ENCODE measurements around the gene FOXD4.
"Not testable (repeated sequence)": the region's sequence is repeated elsewhere in the genome, so short reads cannot be mapped to it uniquely, and the experiment has no call there.

Gene FOXD4

DNA sequence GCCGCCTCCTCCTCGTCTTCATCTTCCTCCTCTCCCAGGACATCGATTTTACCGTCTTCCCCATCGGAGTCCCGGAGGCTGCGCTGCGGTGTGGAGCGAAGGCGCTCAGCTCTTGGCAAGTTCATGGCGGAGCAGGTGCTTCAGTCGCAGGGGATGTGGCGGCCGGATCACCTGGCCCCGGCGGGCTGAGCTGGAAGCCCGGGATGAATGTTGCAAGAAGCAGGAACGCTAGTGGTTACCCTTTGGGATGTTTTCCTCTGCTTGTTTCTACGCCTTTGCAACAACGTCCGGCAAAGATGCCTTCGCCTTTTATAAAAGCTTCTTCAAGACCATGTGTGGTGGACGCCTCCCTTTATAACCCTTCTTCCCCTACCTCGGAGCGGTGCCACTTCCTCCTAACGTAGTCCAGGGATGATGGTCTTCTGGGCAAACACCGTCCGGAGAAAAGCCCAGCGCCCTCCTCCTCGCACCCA, at the start of gene FOXD4:
Gene FOXD4, minus strand, starts transcription at position 423 of the 473 bp plus-strand sequence. Its CDS starts 298 bp downstream, at position 125.
- DNase-seq = not testable (repeated sequence)

DNA sequence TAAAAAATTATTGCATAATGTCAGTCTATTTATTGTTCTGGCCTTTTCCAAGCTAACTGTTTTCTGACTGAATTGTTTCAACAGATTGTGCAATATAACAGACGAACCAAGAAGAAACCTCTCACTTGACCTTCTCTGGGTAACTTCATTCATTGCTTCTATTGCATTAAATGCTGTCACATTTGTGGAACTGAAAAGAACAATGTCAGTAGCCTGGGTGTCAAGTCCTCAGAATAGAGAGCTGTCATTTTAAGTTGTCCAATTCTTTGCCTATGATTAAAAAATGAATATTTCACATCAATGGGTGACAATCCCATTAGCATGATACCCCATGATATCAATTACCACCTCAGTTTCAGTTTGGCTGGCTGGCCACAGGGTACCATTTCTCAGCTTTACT, 41.7 kb upstream of the FOXD4 start:
- DNase-seq = not testable (repeated sequence)

DNA sequence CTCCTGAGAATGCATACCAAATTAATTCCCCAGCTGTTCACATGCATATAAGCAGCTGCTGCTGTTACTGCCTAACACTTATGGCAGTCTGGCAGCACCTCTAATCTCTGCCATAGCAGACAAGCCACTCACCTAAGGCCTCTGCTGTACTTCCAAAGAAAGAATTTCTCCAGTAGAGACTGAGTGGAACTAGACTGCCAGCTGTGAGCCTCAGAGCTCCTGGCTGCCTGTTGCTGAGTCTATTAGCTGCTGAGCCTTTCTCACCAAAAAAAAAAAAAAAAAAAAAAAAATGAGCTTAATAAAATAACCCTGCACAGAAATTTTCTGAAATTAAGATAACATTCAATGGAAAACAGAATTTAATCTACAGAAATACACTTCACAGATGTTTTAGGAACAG, 33.0 kb upstream of the FOXD4 start:
- DNase-seq = not testable (repeated sequence)

DNA sequence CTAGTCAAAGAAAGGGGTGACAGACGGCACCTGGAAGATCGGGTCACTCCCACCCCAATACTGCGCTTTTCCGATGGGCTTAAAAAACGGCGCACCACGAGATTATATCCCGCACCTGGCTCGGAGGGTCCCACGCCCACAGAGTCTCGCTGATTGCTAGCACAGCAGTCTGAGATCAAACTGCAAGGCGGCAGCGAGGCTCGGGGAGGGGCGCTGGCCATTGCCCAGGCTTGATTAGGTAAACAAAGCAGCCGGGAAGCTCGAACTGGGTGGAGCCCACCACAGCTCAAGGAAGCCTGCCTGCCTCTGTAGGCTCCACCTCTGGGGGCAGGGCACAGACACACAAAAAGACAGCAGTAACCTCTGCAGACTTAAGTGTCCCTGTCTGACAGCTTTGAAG, 21.7 kb upstream of the FOXD4 start:
- not testable (repeated sequence) for DNase-seq

DNA sequence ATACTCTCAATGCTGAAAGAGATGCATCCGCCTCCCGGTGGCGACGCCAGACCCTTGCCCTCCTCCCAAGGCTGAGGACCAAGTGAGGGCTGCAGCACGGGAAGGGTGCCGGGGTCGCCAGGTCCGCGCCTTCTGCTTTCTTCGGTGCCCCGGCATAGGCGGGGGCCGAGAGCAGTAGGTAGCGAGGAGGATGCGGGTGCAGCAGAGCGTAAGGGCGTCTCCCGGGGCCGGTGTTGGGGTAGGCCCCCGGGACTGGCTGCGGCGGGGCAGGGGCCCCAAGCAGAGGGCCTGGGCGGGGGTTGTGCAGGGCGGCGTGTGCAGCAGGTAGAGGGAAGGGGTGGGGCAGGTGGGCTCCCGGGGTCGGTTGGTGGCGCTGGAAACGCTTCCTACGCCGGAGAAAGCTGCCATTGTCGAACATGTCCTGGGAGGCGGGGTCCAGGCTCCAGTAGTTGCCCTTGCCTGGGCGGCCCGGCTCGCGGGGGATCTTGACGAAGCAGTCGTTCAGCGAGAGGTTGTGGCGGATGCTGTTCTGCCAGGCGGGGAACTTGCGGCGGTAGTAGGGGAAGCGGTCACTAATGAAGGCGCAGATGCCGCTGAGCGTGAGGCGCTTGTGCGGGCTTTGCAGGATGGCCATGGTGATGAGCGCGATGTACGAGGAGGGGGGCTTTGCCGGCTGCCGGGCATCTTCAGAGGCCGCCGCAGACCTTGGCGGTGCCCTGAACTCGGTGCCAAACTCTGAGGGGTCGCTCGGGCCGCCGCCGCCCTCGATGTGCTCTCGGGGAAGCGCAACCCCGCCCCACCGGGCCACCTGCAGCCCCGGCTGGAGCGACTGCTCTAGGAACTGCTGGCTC, 848 bp downstream of the FOXD4 start:
- DNase-seq = not testable (repeated sequence)

DNA sequence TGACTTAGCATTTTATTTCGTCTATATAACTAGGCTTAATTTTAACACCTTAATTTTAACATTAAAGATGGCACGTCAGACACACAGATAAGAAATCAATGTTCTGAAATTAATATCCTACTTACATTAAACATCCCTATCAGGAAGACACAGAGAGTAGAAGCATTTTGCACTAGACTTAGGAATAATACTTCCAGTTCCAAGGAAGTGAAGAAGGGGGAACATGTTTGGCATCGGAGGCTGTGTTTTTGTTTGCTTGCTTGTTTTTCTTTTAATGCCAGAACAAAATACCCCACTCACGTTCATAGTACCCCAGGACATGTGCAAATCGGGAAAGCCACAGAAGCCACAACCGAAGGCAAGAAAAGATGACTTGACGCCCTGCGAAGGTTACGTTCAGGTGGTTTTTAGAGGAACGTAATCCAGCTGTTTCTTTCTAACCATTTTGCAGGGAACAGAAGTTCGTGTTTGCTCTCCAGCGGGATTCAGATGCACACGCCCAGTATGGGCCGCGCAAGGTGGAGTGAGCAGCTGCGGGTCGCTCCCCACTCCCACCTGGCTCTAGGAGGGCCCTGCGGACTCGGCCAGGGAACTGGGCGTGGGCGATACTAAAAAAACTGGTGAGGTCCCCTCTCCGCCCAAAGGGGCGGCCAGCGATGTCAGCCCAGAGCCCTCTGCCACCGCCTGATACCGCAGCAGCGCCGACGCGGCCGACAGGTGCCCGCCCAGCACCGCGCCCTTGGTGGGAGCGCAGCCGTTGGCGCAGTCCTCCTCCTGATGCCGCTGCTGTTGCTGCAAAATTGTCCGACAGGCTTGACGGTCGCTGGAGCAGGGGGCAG, 1.8 kb downstream of the FOXD4 start:
- DNase-seq = not testable (repeated sequence)

DNA sequence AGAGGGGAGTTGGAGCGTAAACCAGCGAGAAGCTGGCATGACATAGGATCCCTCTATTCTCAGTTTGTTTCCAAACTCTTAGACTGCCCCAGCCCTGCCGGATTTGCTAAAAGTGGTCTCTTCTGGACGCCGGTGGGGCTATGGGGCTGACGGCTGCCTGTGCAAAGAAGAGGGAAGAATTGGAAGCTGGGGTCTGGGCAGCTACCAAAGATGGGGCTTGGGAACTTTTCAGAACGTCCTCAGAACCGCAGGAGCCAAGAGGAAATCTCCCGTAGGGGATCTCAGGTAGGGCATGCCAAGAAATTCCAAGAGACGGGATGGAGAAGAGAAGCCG, 3.1 kb downstream of the FOXD4 start:
- not testable (repeated sequence) for DNase-seq

DNA sequence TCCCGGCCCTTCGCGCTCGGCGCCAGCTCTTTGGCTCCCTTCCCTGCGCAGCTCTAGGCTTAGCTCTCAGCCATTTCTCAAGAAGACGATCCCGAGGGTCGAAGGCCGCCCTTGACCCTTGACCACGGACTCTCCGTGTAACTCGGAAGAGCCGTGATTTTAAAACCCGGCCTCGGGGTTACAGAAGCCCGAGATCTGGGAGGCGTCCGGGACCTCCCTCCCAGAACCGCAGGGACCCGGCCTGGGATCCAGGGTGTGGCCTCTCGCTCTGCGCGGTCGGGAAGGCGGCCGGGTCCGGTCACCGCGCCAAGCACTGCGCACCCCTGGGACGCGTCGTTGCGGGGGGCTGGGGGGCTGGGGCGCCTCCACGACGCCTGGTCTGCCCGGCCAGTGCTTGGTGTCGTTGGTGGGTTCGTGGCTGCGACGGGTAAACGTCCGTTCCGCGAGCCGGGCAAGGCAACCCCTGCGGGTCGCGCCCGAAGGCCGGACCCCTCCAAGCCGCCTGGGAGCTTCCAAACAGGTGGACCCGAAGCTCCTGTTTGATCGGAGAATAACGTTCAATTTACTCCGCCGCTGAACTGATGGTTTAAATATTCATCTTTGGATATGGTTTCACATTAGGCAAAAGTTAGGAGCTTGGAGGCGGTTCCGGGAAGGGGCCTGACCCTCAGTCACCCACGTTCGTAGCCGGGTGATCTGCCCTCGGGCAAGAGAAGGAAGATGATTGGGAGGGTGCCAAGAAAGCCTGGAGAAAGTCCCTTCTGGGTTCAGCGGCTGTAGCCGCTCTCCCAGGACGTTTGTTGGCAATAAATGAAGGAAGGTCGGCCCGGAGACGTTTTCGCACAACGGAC, 3.7 kb downstream of the FOXD4 start:
- DNase-seq = not testable (repeated sequence)

DNA sequence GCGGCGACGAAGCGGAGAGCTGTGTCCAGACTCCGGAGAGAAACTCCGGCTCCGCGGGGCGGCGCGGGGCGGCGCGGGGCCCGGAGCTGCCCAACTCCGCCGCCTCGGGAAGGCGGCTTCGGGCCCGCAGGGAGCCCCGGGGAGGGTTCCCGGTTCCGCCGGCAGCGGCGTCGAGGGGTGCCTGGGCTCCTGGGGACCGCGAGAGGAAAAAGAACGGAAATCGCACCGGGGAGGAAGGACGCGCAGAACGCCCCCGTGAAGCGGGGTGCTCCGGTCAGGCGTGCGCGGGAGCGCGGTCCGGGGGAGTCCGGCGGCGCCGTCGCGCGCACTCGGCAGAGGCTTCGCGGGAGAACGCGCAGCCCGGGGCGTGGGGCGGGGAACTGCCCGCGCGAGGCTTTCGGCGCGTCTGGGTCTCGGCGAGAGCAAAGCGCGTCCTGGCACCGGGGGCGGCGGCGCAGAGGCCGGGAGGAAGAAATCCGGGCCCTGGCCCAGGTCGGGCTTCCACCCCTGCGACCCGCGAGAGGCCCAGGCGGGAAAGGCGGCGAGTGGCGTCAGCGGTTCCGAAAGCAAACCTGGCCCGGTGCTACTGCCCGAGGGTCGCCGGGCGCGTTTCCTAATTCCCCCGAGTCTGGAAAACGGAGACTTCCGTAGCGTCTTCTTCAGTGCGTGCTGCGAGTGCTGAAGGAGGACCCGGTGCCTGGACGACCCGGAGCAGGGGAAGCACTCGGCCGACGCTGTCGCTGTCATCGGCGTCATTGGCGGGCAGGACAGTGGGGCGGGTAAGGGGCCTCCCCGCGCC, 4.5 kb downstream of the FOXD4 start:
- DNase-seq = not testable (repeated sequence)

DNA sequence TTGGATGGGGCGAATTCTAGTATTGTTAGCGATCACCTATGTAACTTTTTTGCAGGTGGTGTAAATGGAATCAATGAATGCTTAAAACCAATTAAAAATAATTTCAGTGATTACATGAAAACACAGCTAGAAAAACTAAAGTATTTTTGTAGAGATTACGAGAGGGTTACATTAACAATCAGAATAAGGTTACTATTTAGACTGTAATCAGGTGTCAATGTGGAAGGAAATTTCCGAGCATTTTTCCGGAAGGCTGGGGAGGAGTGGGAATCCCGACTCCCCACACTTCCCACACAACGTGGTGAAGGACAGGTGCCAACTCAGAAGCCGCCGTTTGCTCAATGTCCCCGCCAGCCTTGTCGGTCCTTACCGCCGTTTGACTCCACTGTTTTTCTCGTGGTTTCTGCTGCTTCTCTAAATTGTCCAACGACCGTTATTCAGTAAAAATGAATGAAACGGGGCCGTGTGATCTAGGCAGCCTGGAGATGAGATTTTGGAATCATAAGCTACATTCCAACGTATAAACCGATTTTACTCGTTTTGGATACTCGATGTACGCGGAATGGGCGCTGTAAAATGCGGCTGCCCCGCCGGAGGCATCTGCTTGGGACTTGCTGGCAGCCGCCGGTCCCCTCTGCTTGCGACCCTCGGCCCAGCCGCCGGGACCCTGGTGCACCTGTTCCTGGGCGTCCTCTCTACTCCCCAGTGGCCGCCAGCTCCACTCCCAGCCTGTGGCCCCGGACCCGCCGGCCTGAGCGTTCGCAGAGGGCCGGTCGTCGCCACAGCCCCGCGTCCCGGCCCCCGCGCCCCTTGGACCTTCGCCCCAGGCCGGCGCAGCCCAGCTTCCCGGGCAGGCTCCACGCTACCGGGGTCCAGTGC, 5.4 kb downstream of the FOXD4 start:
- DNase-seq = not testable (repeated sequence)

DNA sequence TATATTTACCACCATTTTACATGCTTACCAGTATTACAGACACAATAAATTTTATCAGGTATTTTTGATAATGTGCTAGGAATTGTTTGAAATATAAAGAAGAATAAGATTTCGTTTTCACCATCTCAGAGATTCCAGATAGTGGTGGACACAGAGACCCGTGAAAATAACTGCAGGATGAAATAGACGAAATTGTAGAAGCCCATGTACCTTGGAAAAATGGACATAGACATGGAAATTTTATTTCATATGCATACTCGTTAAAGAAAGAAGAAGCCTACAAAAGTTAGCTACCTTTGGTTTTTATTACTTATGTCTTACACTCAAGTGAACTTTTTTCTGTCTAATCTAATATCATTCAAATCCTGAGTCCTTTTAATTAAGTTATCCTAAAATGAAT, 7.5 kb downstream of the FOXD4 start:
- not testable (repeated sequence) for DNase-seq

DNA sequence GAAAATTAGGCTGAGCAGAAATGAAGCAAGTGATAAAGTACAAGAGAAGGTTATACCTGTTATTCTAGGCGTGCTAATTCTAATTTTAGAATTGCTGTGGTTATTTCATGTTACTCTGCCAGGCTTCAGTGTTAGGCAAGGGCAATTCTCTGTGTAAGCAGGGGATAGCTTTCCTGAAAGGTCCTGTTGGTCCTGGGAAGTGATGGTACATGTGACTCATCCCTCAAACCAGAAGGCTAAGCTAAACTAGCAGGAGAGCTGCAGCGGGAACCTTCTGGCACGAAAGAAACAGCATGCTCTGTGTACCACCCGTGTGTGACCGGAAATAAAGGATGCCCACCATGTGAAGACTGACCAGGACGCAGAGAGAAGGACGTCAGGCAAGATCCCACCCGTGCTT, 8.7 kb downstream of the FOXD4 start:
- DNase-seq = not testable (repeated sequence)

DNA sequence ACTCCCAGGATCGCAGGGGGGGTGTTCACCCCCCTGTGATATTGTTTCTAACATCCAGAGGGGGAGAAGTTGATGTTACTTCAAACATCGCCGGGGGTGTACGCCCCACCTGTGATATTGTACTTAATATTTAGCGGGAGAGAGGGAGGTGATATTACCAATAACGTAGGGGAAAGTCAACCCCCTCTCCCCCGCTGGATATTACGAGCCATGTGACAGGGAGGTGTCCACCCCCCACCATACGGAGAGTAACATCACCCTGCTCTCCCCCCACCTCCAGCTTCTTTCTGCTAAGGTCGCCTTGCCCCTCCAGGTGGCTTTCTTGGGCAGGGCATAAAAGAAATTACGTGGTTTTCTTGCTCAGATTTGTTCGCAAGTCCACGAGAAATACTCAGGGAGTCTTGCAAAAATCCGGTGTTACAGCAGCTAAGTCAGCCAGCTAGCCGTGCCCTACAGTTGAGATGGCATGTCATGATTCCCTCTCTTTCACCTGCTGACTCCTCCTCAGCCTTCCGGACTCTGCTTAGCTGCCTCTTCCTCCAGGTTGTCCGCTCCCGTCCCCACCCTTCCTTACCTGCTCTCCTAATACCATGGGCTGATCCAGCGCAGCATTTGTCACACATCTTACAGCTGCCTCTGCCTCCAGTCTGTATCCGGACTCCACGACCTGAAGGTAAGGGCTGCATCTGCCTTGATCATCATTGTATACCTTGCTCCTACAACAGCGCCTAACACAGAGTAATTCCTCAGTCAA, 9.3 kb downstream of the FOXD4 start:
- DNase-seq = not testable (repeated sequence)

DNA sequence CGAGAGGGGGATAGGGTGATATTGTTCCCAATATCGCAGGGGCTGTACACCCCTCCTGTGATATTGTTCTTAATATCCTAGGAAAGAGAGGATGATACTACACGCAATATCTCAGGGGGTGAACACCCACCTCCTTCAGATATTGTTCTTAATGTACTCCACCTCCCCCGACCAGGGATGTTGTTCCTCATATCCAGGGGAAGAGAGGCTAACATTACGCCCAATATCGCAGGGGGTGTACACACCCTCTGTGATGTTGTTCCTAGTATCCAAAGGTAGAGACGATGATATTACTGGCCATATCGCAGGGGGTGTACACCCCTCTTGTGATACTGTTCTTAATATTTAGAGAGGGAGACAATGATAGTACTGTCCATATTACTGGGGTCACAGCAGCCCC, 12.2 kb downstream of the FOXD4 start:
- DNase-seq = not testable (repeated sequence)

DNA sequence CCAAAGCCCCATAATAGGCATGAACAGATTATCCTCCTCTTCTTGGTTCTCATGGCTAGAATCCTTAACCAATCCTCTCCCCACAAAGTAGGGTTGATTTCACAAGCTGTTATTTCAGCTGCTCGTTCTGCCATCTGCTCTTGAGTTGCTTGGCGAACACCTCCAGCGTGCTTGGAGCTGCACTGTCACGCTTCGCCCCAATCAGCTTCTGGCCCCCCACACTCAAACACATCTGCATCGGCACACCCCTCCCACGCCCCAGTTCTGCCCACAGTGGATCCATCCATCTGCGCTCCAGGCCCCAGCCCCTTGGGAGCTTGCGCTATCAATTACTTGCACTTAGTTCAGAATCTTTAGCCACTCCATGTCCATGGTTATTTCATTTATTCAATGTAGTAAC, 17.8 kb downstream of the FOXD4 start:
- not testable (repeated sequence) for DNase-seq

DNA sequence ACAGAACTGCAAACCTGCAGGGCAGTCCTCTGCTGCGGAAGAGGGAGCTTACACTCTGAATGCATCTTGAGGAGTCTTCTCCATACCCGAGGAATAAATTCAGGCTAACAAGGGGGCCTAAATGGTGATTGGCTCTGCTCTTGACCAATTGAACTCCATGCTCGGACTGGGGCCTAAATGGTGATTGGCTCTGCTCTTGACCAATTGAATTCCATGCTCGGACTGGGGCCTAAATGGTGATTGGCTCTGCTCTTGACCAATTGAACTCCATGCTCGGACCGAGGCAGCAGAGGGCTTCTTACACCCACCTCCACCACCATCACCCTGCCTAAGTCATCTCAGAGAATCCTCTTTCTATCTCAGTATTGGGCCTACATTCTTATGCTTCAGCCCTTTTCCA, 18.4 kb downstream of the FOXD4 start:
- not testable (repeated sequence) for DNase-seq

DNA sequence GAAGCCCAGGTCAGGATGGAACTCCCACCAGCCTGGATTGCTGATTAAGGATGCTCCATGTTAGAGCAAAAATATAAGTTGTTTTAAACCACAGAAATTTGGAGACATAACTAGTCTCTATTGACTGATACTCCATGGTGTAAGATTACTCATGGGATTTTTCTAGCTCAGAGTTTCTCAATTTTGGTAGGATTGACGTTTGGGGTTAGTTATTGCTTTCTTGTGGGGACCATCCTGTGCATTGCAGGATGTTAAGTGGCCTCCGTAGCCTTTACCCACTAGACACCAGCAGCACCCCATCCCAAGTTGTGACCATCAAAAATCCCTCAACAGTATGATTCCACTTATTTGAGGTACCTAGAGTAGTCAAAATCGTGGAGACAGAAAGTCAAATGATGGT, 19.4 kb downstream of the FOXD4 start:
- not testable (repeated sequence) for DNase-seq

DNA sequence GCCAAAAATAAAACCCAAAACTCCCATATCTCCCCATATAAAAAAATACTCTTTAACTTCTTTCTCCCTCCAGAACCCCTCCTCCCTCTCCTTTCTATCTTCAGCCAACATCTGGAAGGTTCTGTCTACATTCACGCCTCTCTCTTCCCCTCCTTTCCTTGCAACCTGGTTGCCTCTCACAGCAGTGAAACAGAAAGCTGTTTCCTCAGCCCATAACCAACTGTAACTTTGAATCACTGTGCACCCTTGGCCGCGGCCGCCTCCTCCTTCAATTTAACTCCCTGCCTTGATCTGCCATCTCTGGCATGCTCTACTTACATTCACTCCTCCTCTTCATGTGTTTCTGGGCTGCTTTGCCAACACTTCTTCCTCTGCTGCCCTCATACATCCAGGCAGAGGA, 23.2 kb downstream of the FOXD4 start:
- DNase-seq = not testable (repeated sequence)

DNA sequence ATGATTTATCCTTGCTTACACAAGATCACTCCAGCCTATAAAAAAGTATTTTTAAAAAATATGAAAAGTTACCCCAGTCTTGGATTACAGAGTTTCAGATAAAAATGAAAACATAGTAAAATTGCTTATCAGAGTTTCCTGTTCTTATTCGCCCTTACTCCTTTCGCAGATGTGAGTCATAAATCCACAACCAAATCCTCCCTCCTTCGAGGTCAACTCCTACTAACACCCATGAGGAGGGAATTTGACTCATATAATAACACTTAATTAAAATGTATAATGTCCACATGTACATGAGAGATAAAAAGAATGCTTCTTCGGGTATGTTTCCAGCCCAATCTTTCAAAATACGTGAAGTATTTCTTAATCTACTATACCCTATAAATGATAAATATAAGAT, 23.9 kb downstream of the FOXD4 start:
- DNase-seq = not testable (repeated sequence)

DNA sequence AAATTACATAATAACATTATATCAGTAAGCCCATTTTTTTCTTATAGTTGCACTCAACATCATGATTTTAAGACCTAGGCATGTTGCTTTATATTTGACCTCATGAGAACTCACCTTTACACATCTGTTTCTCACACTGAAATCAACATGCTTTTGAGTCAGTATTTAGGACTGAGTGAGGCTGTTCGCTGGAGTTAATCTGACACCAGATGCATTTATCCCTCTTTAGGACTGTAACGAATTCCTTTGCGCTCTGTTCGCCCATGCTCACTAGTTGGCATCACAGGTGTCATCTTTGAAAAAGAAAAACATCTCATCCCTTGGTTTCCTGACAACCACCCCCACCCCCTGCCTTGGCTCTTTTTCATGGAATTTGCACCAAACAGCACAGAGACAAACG, 24.3 kb downstream of the FOXD4 start:
- not testable (repeated sequence) for DNase-seq
